Measurements from ENCODE around the gene RFPL3.

- TF ChIP-seq POLR2A (IDR thresholded peaks at IDR 0.05) (no peak), POLR2AphosphoS5 (IDR thresholded peaks at IDR 0.05; ENCODE audit: insufficient read depth in 1 of 2, low read depth in 1 of 2) (no peak)
Observed at GRCh38 chr22:32324505-32325415, 32.9 kb upstream of the RFPL3 start.
